ENCODE data around the gene TACC3. TPM values are rescaled to one million over a fixed set of nuclear protein-coding genes. Genes with fewer than 3 reads are reported as not detected.
A peak's percentile ranks its signal among the peaks of the same experiment; 100 is the strongest.

The TACC3 gene
- total RNA-seq, 1 experiment from 2014 or later = 156 TPM

GRCh38 chr4:1726146-1726934, 5.0 kb downstream of the TACC3 start:
- Histone ChIP-seq H3T11ph (ENCODE audit: low read length) (no peak overlapping the region), H3K23ac (ENCODE audit: insufficient read length, low read depth, low read length) (no peak overlapping the region), H3K56ac (ENCODE audit: insufficient read length, low read depth, low read length) (no peak overlapping the region), H2AFZ (ENCODE audit: low read length) (no peak overlapping the region), H2BK20ac (ENCODE audit: low read depth, low read length, poor library complexity, severe bottlenecking) (no peak overlapping the region), H3K4me2 (ENCODE audit: insufficient read depth, insufficient read length, low read length) (no peak overlapping the region), H3K4ac (ENCODE audit: low read depth, low read length) (no peak overlapping the region), H2BK15ac (ENCODE audit: low read depth, low read length) (no peak overlapping the region), H3K18ac (ENCODE audit: insufficient read length, low read depth, low read length) (no peak overlapping the region), H3K14ac (ENCODE audit: insufficient read depth, low read length) (no peak overlapping the region), H3K9me3 (ENCODE audit: control insufficient read depth, low read depth, low read length) (no peaks in the 10 kb centered on the region), H2BK120ac (ENCODE audit: low read depth, low read length, poor library complexity, severe bottlenecking) (no peak overlapping the region), H4K8ac (replicated peaks; ENCODE audit: insufficient read length, low read depth, low read length) (no peak overlapping the region), H3K27me3 (ENCODE audit: insufficient read depth, low read length) (no peaks in the 10 kb centered on the region), H3K23me2 (ENCODE audit: insufficient read length, low read depth, low read length, poor library complexity, severe bottlenecking) (peaks cover 8% of the 10 kb centered on the region), H4K20me1 (ENCODE audit: control insufficient read depth, insufficient read depth, insufficient read length) (peaks cover 5% of the 10 kb centered on the region), H2BK5ac (ENCODE audit: insufficient read length, low read length) (no peak overlapping the region), H3K9ac (ENCODE audit: extremely low read depth, insufficient read length, low read length) (no peak overlapping the region), H3K4me1 (ENCODE audit: insufficient read depth, low read length) (no peaks in the 10 kb centered on the region), H3K79me2 (ENCODE audit: insufficient read depth, low read length) (peaks cover 22% of the 10 kb centered on the region; the same call in 1 of the 2 replicates), H2BK12ac (ENCODE audit: insufficient read length, low read depth, low read length) (no peak overlapping the region), H2AK5ac (ENCODE audit: insufficient read length, low read length) (no peak overlapping the region), H4K91ac (ENCODE audit: insufficient read length, low read depth, low read length) (no peak overlapping the region), H3K27ac (ENCODE audit: insufficient read length, low read depth, low read length) (no peak overlapping the region), H4K5ac (ENCODE audit: insufficient read length, low read depth, low read length) (no peak overlapping the region), H3K79me1 (ENCODE audit: insufficient read depth, low read depth, low read length, poor library complexity, severe bottlenecking) (peaks cover 16% of the 10 kb centered on the region)
- Mint-ChIP-seq H3K9me3 (no peaks in the 10 kb centered on the region), H3K27ac (peak overlapping the region; percentile 1 to 90 (median 78); a peak in 6 of 7 replicates), H3K4me1 (peaks cover 20 to 25% of the 10 kb centered on the region in 2 experiments), H3K27me3 (ENCODE audit: low read depth) (no peaks in the 10 kb centered on the region; the same call in 1 of the 2 replicates), H3K4me3 (no peak overlapping the region), H3K36me3 (ENCODE audit: insufficient read depth in 1 of 3, low read depth in 3 of 3) (peaks cover 60 to 83% (median 83%) of the 10 kb centered on the region in 3 experiments)
- peak; percentile 98 for TF ChIP-seq CTCF (conservative IDR thresholded peaks at IDR 0.05)
- DNase-seq = peak; percentile 94
- WGBS (ENCODE audit: extremely low coverage, insufficient read length, low lambda C conversion rate) = no CpG with 5 or more reads among the region's 17 CpGs
